PC-9 (cell line): ENCODE measurements around the gene RTKN2. TPM values are rescaled to one million over a fixed set of nuclear protein-coding genes. Genes with fewer than 3 reads are reported as not detected.
A peak's percentile ranks its signal among the peaks of the same experiment; 100 is the strongest.
"Not testable (repeated sequence)": the region's sequence is repeated elsewhere in the genome, so short reads cannot be mapped to it uniquely, and the experiment has no call there.

Experiments
- BruUV-seq: library from RNA; stranded (reverse); fragments of 400-500 nt; replicated peaks from 2 replicates; lab custom pipeline; 2021; lab: Mats Ljungman, UMichigan
- CTCF ChIA-PET: fragments of 300-600 bp; sonication (Branson Sonifier 250); formaldehyde crosslinking; loops from one replicate; lab custom pipeline; 2022; ENCODE audit warnings: antibody characterized with exemption; lab: Charles Lee
- POLR2A ChIA-PET: fragments of 300-600 bp; sonication (Branson Sonifier 250); formaldehyde crosslinking; loops from one replicate; lab custom pipeline; 2022; ENCODE audit warnings: antibody characterized with exemption; ENCODE audit not compliant: unreplicated experiment; lab: Charles Lee
- DNase-seq, 2 experiments: peaks; one replicate each; pipeline versions ENCODE4 v3.0.0 to v3.0.0-alpha.2; 2015 to 2022; ENCODE audit warnings: mixed read lengths in 1 of 2
- H2AFZ ChIP-seq: fragments of 200-600 bp; sonication (generic); 2 replicates; pipeline ENCODE4 v1.8.1; 2017; ENCODE audit warnings: antibody characterized with exemption
- H3F3A ChIP-seq: fragments of 200-600 bp; sonication (generic); 2 replicates; pipeline ENCODE4 v1.8.1; 2017; ENCODE audit warnings: antibody characterized with exemption, mild to moderate bottlenecking, low read depth; ENCODE audit not compliant: insufficient read depth
- H3K27ac ChIP-seq: fragments of 200-600 bp; sonication (generic); 2 replicates; pipeline ENCODE4 v1.6.1; 2016; ENCODE audit warnings: mixed run types
- H3K27me3 ChIP-seq: fragments of 200-600 bp; sonication (generic); 2 replicates; pipeline ENCODE4 v1.6.1; 2016; ENCODE audit warnings: low read depth, mixed run types; ENCODE audit not compliant: insufficient read depth
- H3K36me3 ChIP-seq: fragments of 200-600 bp; sonication (generic); 2 replicates; pipeline ENCODE4 v1.6.1; 2016; ENCODE audit warnings: low read depth, mixed run types
- H3K4me1 ChIP-seq: fragments of 200-600 bp; sonication (generic); replicated peaks from 2 replicates; pipeline ENCODE4 v1.6.1; 2016; ENCODE audit warnings: mixed run types; ENCODE audit not compliant: insufficient read depth
- H3K4me2 ChIP-seq: fragments of 200-600 bp; sonication (generic); 2 replicates; pipeline ENCODE4 v1.6.1; 2017; ENCODE audit warnings: mixed run types
- H3K4me3 ChIP-seq: fragments of 200-600 bp; sonication (generic); 2 replicates; pipeline ENCODE4 v1.6.1; 2016; ENCODE audit warnings: mixed run types
- H3K79me2 ChIP-seq: fragments of 200-600 bp; sonication (generic); 2 replicates; pipeline ENCODE4 v1.6.1; 2017; ENCODE audit warnings: low read depth, mixed run types
- H3K9me2 ChIP-seq: fragments of 200-600 bp; sonication (generic); 2 replicates; pipeline ENCODE4 v1.8.1; 2017; ENCODE audit warnings: mild to moderate bottlenecking; ENCODE audit not compliant: insufficient read depth
- H3K9me3 ChIP-seq: fragments of 200-600 bp; sonication (generic); 2 replicates; pipeline ENCODE4 v1.8.1; 2016; ENCODE audit warnings: low read depth; ENCODE audit not compliant: insufficient read depth
- H4K20me1 ChIP-seq: fragments of 200-600 bp; sonication (generic); 2 replicates; pipeline ENCODE4 v1.8.1; 2017; ENCODE audit not compliant: insufficient read depth
- CTCF ChIP-seq: fragments of 200-600 bp; sonication (generic); conservative IDR thresholded peaks from 2 replicates; pipeline ENCODE4 v1.6.1; 2017; ENCODE audit warnings: mixed run types, antibody characterized with exemption, mild to moderate bottlenecking, moderate library complexity
- EZH2 ChIP-seq: fragments of 200-600 bp; sonication (generic); IDR thresholded peaks from 2 replicates; pipeline ENCODE4 v1.8.0; 2017; ENCODE audit warnings: antibody characterized with exemption, low read depth
- intact Hi-C: fragments of 100-400 bp; cut with micrococcal nuclease; formaldehyde crosslinking; loops from one replicate; pipeline ENCODE4 v1.10.0; 2022; ENCODE audit not compliant: unreplicated experiment
- total RNA-seq: library from RNA; stranded (reverse); gene quantifications from 2 replicates; pipeline ENCODE4 v1.2.3, GENCODE V29; 2021

The RTKN2 gene
- total RNA-seq, 1 experiment from 2014 or later, result 18.5 TPM

DNA sequence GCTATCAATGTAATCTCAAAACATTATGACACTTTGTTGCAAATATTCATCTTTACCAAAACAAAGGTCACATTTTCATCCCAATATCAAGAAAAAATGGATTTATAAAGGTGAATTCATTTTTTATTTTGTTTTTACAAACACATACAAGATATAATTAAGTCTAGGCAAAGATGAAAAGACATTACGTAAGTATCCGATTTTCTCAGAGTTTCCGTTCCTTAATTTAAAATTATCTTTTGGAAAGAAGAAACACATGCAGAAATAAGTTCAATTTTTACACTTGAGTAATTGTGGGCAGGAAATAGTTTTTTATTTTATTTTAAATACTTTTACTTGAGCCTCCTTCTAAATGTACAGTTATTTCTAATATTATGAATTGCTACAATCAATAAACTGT, 24.6 kb downstream of the RTKN2 start:
- Histone ChIP-seq H3K4me3 (no peak overlapping the region), H3K79me2 (0 out of 2 replicates have a peak, but pooled peaks cover 7% of the 10 kb centered on the region), H4K20me1 (no peaks in the 10 kb centered on the region), H3K4me2 (peak overlapping the region; percentile 65), H3F3A (peaks cover 14% of the 10 kb centered on the region; the same call in 1 of the 2 replicates), H3K9me2 (no peaks in the 10 kb centered on the region), H3K4me1 (peaks cover 35% of the 10 kb centered on the region), H3K36me3 (no peaks in the 10 kb centered on the region), H3K9me3 (peaks cover 5% of the 10 kb centered on the region; the same call in 1 of the 2 replicates), H3K27me3 (no peaks in the 10 kb centered on the region), H3K27ac (no peak overlapping the region; the same call in 1 of the 2 replicates), H2AFZ (no peak overlapping the region)
- TF ChIP-seq CTCF (no peak), EZH2 (no peak)
- CTCF ChIA-PET, result interaction anchor here (1.4 to 1.8 kb wide), 2 partner anchors 194 to 206 kb away, joined by 6 to 7 read pairs; no protein-coding TSS in a partner anchor
- intact Hi-C loops, result loop anchor here (2.0 to 10.0 kb wide), 3 partner anchors 341 to 969 kb away; no protein-coding TSS in a partner anchor
- no peak for DNase-seq
- POLR2A ChIA-PET, result interaction anchor here (0.6 to 1.0 kb wide), 2 partner anchors 167 to 256 kb away, joined by 5 to 7 read pairs; no protein-coding TSS in a partner anchor
- no TSS peak for BruUV-seq

- no peaks in the 10 kb centered on the region for H3K9me2 ChIP-seq
- H4K20me1 ChIP-seq, result no peaks in the 10 kb centered on the region
- no peaks in the 10 kb centered on the region for H3K36me3 ChIP-seq
- H3K4me2 ChIP-seq, result peak overlapping the region; percentile 65
- intact Hi-C loops, result loop anchor here (1.0 to 10.0 kb wide), 3 partner anchors 131 to 969 kb away; no protein-coding TSS in a partner anchor
- H2AFZ ChIP-seq, result no peak overlapping the region
- BruUV-seq, result no TSS peak
- no peak for DNase-seq
- 0 out of 2 replicates have a peak, but pooled peaks cover 7% of the 10 kb centered on the region for H3K79me2 ChIP-seq
- H3F3A ChIP-seq, result peaks cover 14% of the 10 kb centered on the region; the same call in 1 of the 2 replicates
- peaks cover 5% of the 10 kb centered on the region; the same call in 1 of the 2 replicates for H3K9me3 ChIP-seq
- H3K4me3 ChIP-seq, result peak overlapping the region; percentile 22; the same call in 1 of the 2 replicates
- POLR2A ChIA-PET, result interaction anchor here (0.6 to 1.0 kb wide), 3 partner anchors 167 to 1152 kb away, joined by 3 to 7 read pairs (median 5); no protein-coding TSS in a partner anchor
- CTCF ChIA-PET, result interaction anchor here (0.6 to 1.4 kb wide), 2 partner anchors 200 to 205 kb away, joined by 6 to 7 read pairs; no protein-coding TSS in a partner anchor
- peak overlapping the region; percentile 38 for H3K27ac ChIP-seq
- H3K4me1 ChIP-seq, result peaks cover 35% of the 10 kb centered on the region
- no peaks in the 10 kb centered on the region for H3K27me3 ChIP-seq
- TF ChIP-seq CTCF (no peak), EZH2 (no peak)
Observed at GRCh38 chr10:62243647-62243997, 25.0 kb downstream of the RTKN2 start.

DNA sequence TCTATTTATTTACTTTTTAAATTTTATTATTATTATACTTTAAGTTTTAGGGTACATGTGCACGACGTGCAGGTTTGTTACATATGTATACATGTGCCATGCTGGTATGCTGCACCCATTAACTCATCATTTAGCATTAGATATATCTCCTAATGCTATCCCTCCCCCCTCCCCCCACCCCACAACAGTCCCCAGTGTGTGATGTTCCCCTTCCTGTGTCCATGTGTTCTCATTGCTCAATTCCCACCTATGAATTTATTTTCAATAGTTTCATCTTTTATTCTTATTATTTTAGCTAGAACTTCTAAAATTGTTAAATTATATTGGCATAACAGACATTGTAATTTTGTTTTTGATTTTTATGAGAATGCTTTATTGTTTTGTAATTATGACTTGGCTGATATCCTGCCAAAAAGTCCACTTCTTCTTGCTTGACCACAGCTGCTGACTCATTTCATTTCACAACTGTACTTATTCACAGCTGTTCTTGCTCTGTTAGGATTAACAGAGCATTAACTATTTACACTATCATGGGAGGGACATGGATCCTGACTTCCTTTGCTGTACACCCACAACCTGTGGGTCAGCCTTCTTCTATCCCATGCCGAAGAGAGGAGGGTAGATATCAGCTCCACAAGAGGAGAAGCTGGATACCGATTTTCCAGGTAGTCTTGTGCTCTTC, 25.5 kb downstream of the RTKN2 start:
- ChIA-PET CTCF (interaction anchor here (0.6 to 1.4 kb wide), 3 partner anchors 199 to 343 kb away, joined by 3 to 7 read pairs (median 6); no protein-coding TSS in a partner anchor), POLR2A (interaction anchor here (0.6 to 1.0 kb wide), 4 partner anchors 166 to 1152 kb away, joined by 3 to 7 read pairs (median 4); no protein-coding TSS in a partner anchor)
- H3K4me1 ChIP-seq, result peaks cover 35% of the 10 kb centered on the region

GRCh38 chr10:62241521-62241920, 27.1 kb downstream of the RTKN2 start:
- H3K4me3 ChIP-seq, H3K4me2 ChIP-seq, H3K36me3 ChIP-seq, H2AFZ ChIP-seq, H4K20me1 ChIP-seq, H3K79me2 ChIP-seq, H3K27me3 ChIP-seq, DNase-seq, CTCF ChIA-PET, BruUV-seq, H3K9me2 ChIP-seq, H3K9me3 ChIP-seq, H3K27ac ChIP-seq, POLR2A ChIA-PET: not testable (repeated sequence)
- Histone ChIP-seq H3F3A (peaks cover 18% of the 10 kb centered on the region; the same call in 1 of the 2 replicates), H3K4me1 (peaks cover 35% of the 10 kb centered on the region)
- intact Hi-C loops, result loop anchor here (2.0 to 10.0 kb wide), 3 partner anchors 299 to 967 kb away; no protein-coding TSS in a partner anchor

More for the DNA sequence above, 25.5 kb downstream of the RTKN2 start:
- not testable (repeated sequence) for BruUV-seq, H3K36me3 ChIP-seq, H2AFZ ChIP-seq, H3K9me3 ChIP-seq, H3K79me2 ChIP-seq, H3K9me2 ChIP-seq, H3K27me3 ChIP-seq, H4K20me1 ChIP-seq
- peak overlapping the region; percentile 65 for H3K4me2 ChIP-seq
- intact Hi-C loops, result loop anchor here (1.0 to 10.0 kb wide), 3 partner anchors 131 to 968 kb away; no protein-coding TSS in a partner anchor
- H3F3A ChIP-seq, result peaks cover 14% of the 10 kb centered on the region; the same call in 1 of the 2 replicates
- H3K4me3 ChIP-seq, result peak overlapping the region; percentile 22; the same call in 1 of the 2 replicates
- peak; percentile 29 to 91 for DNase-seq
- H3K27ac ChIP-seq, result peak overlapping the region; percentile 38
